Kidney epithelial cell (primary cell): ENCODE measurements around the gene SOAT2. TPM values are rescaled to one million over a fixed set of nuclear protein-coding genes. Genes with fewer than 3 reads are reported as not detected.
"Not testable (repeated sequence)": the region's sequence is repeated elsewhere in the genome, so short reads cannot be mapped to it uniquely, and the experiment has no call there.

Experiments used
- DNase-seq: peaks from one replicate; pipeline ENCODE4 v3.0.0-alpha.2; 2010; ENCODE audit warnings: low read depth
- H3K27me3 ChIP-seq: 2 replicates; pipeline ENCODE4 v1.6.0; 2011; ENCODE audit warnings: low read length; ENCODE audit not compliant: control insufficient read depth, insufficient read depth
- H3K36me3 ChIP-seq: 2 replicates; pipeline ENCODE4 v1.5.1; 2011; ENCODE audit warnings: low read length; ENCODE audit not compliant: control insufficient read depth, insufficient read depth
- H3K4me3 ChIP-seq: 2 replicates; pipeline ENCODE4 v1.5.1; 2011; ENCODE audit warnings: low read depth, mild to moderate bottlenecking, control low read depth, low read length
- CTCF ChIP-seq: IDR thresholded peaks from 2 replicates; pipeline ENCODE4 v1.5.1; 2011; ENCODE audit warnings: mild to moderate bottlenecking, moderate library complexity, low read length, control low read depth, inconsistent platforms; ENCODE audit not compliant: insufficient read depth, poor library complexity, severe bottlenecking
- total RNA-seq: library from RNA; depleted of rRNA; stranded (reverse); fragments of >200 nt; gene quantifications from 2 replicates; pipeline ENCODE4 v1.2.3, GENCODE V29; 2015

SOAT2 gene
- total RNA-seq, 1 donor from 2014 or later: not detected

DNA sequence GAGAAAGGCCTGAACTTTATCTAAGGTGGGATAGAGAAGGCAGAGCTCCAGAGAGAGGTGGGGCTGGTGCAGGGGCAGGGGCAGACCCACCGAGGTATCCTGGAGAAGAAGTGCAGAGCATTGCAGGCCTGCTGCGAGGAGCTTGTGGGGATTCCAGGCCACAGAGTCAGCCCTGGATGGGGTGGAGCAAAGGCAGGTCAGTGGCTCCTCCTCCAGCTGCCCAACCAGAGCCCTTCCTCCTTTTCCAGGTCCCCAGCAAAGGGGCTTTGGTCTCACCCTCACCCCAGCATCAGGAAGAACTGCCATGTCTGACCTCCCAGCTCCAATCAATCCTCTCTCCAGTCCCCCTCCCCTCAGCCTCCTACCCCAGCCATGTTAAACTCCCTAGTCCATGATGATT is 57.4 kb downstream of the SOAT2 start:
- TF ChIP-seq CTCF: no peak
- Histone ChIP-seq H3K27me3 (no peaks in the 10 kb centered on the region), H3K36me3 (no peaks in the 10 kb centered on the region), H3K4me3 (no peak overlapping the region)
- DNase-seq: no peak

- no peak for DNase-seq
- no peaks in the 10 kb centered on the region for H3K36me3 ChIP-seq
- no peak for TF ChIP-seq CTCF
- no peaks in the 10 kb centered on the region for H3K27me3 ChIP-seq
- no peak overlapping the region for H3K4me3 ChIP-seq
Measured at GRCh38 chr12:53161119-53161911, 58.0 kb downstream of the SOAT2 start.

DNA sequence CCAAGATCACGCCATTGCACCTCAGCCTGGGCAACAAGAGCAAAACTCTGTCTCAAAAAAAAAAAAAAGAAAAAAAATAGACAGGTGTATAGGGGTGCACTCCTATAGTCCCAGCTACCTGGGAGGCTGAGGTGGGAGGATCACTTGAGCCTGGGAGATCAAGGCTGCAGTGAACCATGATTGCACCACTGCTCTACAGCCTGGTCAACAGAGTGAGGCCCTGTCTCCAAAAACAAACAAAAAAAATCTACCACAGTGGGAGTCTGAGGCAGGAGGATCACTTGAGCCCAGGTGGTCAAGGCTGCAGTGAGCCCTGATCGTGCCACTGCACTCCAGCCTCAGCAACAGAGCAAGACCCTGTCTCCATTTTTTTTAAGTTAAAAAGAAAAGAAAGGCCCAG is 59.7 kb downstream of the SOAT2 start:
- not testable (repeated sequence) for H3K36me3 ChIP-seq, H3K27me3 ChIP-seq, DNase-seq, H3K4me3 ChIP-seq

- no peak for DNase-seq
- Histone ChIP-seq H3K36me3 (no peaks in the 10 kb centered on the region), H3K27me3 (no peaks in the 10 kb centered on the region), H3K4me3 (no peak overlapping the region)
- no peak for TF ChIP-seq CTCF
Measured at GRCh38 chr12:53166837-53167236, 63.6 kb downstream of the SOAT2 start.

DNA sequence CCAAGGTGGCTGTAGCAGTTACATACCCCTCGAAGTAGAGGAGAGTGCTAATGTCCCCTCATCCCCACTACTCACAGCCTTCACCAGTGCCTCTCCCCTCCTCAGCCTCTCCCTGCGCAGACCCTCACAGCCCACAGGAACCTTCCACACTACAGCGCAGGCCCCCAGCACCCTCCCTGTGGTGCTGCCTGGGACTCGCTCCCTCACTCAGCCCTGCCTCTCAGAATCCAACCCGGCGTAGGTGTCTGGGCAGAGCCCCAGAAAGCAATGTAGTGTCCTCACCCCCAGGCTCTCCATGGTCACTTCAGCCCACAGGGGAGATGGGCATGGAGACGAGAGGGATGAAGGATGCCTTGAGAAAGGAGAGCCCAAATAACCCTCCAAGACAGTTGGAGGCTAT is 66.4 kb downstream of the SOAT2 start:
- no peak for DNase-seq
- Histone ChIP-seq H3K4me3 (no peak overlapping the region), H3K27me3 (no peaks in the 10 kb centered on the region), H3K36me3 (no peaks in the 10 kb centered on the region)
- TF ChIP-seq CTCF: no peak

DNA sequence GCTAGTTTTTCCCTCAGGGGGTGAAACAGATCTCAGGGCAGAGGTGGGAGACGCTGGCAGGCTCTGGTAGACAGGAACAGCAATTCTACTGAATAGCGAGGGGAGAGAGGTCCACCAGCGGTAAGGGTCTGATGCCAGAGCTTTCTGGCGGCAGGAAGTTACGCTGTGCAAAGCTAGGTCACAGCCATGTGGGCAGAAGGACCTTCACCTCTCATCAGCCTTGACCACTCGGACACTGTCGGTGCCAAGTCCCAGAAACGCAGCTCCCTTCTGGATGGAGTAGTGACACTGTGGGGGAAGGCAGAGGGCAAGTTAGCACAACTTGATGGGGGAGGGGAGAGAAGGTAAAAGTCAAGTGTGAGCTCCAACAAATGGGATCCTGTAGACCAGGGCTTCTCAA is 66.9 kb downstream of the SOAT2 start:
- Histone ChIP-seq H3K36me3 (no peaks in the 10 kb centered on the region), H3K4me3 (no peak overlapping the region), H3K27me3 (no peaks in the 10 kb centered on the region)
- TF ChIP-seq CTCF: no peak
- DNase-seq: no peak
